ENCODE data around the gene AOPEP.

DNA sequence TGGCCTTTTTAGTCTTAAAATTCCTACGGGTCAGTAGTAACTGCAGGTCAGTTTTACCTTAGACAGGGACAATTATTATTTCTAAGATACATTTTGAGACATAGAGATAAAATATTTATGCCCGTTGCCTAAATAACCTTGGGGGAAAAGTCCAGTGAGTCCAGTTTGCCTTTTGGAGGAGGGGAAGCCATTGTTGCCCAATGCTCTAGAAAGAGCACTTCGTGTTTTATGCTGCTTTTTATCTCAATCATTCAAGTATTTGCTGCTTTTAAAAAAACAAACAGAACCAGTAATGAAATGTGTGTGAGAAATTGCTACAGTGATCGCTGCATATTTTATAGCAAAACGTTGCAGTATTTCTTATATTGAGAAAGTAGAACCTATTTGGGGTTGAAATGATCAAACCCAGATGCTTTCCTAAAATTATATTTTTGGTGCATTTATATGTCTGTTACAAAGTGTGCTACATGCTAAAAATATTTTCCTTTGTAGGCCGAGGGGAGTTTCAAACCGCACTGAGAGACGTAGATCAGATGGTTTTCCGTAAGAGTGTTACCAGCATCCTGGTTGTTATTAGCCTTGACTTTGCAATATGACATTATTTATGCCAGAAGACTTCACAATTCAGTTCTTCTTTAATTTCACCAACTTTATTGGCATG lies 266.8 kb downstream of the AOPEP start:
- TF ChIP-seq, protein P1, sequence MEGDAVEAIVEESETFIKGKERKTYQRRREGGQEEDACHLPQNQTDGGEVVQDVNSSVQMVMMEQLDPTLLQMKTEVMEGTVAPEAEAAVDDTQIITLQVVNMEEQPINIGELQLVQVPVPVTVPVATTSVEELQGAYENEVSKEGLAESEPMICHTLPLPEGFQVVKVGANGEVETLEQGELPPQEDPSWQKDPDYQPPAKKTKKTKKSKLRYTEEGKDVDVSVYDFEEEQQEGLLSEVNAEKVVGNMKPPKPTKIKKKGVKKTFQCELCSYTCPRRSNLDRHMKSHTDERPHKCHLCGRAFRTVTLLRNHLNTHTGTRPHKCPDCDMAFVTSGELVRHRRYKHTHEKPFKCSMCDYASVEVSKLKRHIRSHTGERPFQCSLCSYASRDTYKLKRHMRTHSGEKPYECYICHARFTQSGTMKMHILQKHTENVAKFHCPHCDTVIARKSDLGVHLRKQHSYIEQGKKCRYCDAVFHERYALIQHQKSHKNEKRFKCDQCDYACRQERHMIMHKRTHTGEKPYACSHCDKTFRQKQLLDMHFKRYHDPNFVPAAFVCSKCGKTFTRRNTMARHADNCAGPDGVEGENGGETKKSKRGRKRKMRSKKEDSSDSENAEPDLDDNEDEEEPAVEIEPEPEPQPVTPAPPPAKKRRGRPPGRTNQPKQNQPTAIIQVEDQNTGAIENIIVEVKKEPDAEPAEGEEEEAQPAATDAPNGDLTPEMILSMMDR (IDR thresholded peaks at IDR 0.05; ENCODE audit: insufficient read depth, low read length, poor library complexity, severe bottlenecking) = no peak
- no peak for TF ChIP-seq EZH2phosphoT487 (conservative IDR thresholded peaks at IDR 0.05; ENCODE audit: low read length)

Data from SU-DHL-6 (cell line).